ENCODE data around the gene FABP3.
A peak's percentile ranks its signal among the peaks of the same experiment; 100 is the strongest.
"Not testable (repeated sequence)": the region's sequence is repeated elsewhere in the genome, so short reads cannot be mapped to it uniquely, and the experiment has no call there.

FABP3 gene

DNA sequence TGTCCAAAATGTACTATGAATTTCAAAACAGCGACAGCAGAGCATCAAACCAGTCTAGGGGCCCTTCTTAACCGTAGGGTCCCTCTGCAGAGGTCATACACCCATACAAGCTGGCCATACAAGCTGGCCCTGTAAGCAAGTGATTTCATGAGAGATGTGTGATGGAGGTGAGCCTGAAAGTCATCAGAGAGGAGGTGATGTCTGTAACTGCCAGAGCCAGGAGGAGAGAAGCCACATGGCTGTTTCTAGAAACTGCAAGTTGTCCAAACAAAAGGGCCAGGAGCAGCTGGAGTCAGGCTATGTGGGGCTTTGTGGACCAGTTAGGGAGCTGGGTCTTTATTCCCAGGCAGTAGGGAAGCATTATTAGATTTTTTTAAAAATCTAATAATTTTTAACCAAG, 25.4 kb upstream of the FABP3 start:
- DNase-seq (ENCODE audit: low spot score) = no peak

DNA sequence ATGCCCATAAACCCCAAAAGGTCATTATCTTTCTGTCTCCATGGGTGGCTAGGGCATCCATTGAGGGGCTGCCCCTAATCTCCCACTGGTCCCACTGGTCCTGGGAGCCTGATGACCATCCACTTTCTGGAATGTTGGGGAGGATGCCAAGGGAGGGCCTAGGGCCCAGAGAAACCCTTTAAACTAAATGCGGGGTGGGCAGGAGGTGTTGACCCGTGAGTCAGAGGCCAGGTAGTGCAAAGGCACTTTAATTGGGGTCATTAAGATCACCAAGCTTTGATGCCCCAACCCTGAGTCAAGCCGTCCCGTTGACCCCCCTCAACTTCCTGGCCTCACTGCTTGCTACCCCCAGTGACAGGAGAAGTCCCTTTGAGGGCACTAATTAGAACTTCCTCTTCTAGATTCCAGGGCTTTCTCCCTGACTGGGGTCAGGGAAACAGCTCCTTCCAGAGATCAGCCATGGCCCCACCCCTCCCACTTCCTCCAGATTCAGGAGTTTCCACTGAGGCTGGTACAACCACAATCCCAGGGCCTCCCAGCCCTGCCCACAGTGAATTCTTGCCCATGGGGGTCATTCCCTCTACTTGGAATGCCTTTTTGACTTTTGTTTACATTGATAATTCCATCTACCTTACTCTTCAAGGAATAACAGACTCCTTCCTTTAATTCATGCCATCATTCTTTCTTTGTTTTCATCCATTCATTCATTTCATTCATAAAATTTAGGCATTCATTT, 24.7 kb upstream of the FABP3 start:
- no peak for DNase-seq (ENCODE audit: low spot score)

DNA sequence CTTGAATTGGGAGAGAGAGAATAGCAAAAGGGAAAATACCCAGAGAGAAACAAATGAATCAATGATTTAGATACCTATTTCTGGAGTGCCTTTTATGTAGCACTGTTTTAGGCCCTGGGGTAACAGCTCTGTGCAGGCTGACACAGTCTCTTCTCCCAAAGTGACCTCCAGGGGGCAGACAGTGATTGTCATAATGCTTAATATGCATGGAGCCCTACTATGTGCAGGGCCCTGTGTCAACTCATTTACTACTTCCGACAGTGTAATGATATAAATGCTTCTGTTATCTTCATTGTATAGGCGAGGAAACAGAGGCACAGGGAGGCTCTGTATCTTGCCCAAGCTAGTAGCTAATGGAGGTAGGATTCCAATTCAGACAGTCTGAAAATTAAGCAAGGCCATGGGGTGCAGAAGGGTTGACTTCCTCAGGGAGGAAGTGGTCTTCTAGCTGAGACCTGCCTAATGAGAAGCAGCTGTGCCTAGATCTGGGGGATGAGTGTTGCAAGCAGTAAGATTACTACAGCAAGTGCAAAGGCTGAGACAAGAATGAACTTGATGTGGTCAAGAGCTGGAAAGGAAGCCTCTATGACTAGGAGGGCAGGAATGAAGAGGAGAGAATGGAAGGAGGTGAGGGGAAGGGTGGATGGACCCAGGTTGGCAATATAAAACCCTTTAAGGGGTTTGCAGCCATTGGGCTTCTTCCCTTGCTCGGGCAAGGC, 23.9 kb upstream of the FABP3 start:
- DNase-seq (ENCODE audit: low spot score) = no peak

DNA sequence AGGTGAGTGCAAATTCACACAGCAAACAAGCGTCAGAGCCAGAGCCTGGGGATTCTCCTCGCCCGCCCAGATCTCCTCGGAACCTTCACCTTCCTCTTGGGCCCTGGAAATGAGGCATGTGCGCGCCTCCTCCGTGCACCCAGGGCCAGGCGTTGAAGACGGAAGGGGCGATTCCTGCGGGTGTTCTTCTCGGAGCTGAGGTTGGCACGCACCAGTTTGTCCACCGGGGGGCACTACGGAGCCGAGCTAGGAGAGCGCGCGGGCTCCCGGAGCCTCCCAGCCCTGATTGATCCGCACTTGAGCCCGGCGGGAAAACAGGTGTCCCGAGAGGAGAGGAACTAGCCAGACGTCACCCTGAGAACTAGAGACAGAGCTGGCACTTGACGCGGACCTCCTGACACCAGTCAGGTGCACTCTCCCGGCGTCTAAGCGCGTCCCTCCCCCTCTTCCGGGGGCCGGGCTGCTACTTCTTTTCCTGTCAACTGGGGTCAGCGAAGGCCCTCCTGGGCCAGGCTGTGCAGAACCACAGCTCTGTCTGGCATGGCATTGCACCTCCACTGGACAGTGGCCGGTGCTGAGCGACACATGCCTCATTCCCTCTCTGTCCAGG, 21.8 kb upstream of the FABP3 start:
- peak; percentile 70 for DNase-seq (ENCODE audit: low spot score)

DNA sequence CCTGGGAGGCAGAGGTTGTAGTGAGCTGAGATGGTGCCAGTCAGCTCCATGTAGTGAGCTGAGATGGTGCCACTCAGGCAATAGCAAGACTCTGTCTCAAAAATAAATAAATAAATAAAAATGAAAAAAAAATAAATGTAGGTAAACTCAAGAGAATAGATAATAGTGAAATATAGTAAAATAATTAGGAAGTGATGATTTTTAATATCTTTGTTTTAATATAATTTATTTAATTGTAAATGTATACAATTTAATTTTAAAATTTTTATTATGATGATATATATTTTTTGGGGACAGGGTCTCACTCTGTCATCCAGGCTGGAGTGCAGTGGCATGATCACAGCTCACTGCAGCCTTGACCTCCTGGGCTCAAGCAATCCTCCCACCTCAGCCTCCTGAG, 20.6 kb upstream of the FABP3 start:
- DNase-seq (ENCODE audit: low spot score) = no peak

DNA sequence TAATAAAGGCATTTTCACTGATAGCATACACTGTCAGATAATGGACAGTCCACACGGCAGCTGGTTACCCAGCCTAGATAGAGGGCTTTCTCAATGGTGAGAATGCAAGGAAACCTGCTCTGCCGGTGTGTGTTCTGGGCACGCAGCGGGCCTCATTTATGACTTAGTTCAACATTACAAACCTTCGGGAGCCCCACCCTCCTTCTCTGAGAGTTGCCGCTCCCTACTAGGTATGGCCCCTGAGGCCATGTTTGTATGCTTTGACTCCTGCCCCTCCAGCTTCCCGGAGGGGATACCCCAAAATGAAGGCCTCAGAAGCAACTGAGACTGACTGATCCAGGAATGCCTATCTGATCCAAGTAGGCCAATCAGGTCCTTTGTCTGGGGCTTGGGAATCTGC, 17.2 kb upstream of the FABP3 start:
- DNase-seq (ENCODE audit: low spot score) = no peak

DNA sequence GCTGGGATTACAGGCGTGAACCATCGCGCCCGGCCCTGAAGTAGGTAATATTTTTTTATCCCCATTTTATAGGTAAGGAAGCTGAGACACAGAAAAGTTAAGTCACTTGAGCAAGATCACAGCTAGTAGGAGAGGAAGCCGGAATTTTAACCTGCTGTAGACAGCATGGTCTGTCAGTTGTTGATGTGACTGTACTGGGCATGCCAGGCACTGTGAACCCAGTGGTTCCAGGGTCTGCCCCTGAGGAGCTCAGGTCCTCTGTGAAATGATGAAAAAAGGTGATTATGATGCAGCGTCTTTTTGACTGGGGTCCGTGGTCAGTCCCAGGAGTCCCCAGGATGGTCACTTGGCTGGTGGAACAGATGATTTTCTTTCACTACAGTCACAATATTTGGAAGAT, 16.7 kb upstream of the FABP3 start:
- DNase-seq (ENCODE audit: low spot score) = no peak

DNA sequence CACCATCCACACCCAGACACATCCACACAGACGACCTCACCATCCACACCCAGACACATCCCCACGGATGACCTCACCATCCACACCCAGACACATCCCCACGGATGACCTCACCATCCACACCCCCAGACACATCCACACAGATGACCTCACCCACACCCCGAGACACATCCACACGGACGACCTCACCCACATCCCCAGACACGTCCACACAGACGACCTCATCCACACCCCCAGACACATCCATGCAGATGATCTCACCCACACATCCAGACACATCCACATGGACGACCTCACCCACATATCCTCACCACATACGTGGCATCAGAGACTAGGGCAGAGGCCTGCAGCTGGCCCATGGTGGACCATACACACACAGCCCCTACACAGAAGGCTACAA, 14.7 kb upstream of the FABP3 start:
- DNase-seq (ENCODE audit: low spot score) = no peak

DNA sequence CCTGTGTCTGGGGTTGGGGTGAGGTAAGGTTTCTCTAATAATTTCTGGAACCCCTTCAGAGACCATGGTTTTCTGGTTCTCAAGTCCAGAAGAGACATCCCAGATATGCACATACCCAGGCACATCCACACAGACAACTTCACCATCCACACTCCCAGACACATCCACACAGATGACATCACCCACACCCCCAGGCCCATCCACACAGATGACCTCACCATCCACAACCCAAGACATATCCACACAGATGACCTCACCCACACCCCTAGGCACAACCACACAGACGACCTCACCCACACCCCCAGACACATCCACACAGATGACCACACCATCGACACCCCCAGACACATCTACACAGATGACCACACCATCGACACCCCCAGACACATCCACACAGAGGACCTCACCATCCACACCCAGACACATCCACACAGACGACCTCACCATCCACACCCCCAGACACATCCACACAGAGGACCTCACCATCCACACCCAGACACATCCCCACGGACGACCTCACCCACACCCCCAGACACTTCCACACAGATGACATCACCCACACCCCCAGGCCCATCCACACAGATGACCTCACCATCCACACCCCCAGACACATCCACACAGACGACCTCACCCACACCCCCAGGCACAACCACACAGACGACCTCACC, 13.8 kb upstream of the FABP3 start:
- DNase-seq (ENCODE audit: low spot score) = not testable (repeated sequence)

DNA sequence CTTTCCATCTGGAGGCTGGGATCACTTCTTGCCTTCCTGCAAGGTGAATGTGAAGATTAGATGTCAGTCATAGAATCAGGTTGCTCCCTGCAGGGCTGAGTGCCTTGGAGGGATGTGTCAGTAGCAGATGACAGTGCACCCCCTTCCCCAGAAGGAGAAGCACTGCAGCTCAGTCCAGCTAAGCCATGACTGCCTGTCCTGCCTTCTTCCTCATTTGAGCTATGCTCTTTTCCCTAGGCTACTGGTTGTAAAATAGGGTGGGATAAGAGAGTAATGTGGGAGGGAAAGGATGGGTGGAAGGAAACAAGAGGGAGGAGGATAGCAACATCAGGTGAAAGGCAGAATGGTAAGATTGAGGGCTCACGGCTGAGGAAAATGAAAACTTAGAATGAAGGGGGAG, 11.1 kb upstream of the FABP3 start:
- no peak for DNase-seq (ENCODE audit: low spot score)

DNA sequence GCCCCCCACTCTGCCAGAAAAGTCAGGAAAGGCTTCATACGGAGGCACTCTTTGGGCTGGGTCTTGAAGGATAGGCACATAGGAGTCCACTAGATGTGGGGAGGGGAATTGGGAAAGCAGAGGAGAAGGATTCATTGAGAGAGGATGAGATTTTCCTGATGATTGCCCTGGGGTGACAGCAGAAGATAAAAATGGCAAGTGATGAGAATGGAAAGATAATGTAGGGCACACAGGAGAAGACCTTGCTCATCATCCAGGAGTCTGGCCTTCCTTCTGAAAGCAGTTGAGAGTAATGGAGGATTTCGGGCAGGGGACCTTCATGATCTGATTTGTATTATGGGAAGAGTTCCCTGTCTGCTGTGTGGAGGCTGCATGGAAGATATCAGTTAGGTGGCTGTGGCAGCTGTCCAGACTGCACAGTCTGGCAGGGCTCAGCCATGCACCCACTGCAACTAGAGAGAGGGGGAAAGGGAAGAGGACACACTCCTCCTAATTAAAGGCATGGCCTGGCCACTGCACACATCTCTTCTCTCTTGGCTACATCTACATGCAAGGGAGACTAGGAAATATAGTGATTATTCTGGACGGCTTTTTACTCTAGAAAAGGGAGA, 9.6 kb upstream of the FABP3 start:
- no peak for DNase-seq (ENCODE audit: low spot score)

DNA sequence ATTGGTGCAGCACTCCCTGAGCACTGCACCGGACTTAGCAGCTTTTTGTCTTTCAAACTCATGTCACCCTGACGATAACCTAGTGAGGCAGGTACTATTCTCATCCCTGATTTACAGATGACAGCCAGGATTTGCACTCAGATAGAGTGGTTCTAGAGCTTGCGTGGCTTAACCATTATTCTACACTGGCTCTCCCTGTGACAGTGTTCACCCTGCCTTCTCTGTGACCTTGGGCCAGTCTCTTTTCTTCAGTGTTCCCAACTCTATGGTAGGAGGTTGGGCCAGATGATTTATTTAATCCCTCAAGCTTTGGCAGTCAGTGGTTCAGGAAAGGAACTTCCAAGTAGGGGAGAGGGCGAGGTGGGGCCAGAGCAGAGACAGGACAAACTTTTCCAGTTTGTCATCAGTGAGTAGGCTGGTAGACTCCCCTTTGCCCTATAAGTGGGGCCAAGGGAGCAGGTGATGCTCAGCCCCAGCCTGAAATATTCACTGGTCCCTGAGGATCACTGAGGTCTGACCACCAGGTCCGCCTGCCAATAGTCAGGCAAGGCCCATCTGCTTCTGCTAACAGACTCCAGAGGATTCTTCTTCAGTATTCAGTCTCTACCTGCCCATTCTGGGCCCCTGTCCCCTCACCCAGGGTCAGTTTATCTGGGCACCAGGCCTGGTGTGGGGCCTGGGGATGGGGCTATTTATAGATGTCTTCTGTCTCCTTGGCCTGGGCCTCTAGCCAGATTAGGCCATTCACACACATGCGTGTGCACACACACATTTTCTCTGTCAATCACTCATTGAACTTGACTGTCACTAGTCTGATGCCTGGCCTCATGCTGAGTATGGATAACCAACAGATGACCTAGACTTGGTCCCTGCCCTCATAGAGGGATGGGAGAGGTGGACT, 8.8 kb upstream of the FABP3 start:
- DNase-seq (ENCODE audit: low spot score) = no peak

DNA sequence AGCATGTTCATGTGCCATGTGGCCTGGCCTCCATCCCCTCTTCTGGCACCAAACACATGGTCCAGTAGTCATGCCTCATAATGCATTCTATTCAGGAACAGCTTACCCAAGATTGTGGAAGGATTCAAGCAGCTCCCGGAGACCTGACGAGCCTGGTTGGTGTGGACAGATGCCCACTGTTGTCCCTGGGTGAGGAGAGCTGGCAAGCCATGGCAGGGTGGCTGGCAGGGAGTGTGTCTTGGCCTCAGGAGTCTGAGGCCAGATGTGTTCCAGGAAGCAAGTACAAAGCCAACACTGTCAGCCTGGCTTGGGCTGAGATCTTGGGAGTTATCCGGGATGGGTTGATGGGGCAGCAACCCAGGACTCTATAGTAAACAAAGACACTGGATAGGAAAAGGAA, 7.3 kb upstream of the FABP3 start:
- DNase-seq (ENCODE audit: low spot score) = no peak

DNA sequence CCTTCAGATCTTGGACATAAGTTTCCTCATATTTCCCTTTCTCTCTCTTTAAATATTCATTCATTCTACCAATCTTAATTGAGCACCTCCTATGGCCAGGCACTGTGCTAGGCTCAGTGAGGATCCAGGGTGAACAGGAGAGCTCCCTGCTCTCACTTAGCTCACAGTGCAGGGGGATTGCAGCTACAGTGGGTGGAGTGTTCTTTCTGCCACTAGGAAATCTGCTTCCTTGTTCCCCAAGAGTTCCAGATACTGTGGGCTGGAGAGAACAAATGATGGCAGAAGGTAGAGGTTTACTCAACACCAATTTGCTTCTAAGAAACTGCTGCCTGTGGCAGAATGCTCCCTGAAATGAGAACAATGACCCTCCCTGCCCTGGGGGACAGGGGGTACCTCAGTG, 5.1 kb upstream of the FABP3 start:
- DNase-seq (ENCODE audit: low spot score) = no peak

DNA sequence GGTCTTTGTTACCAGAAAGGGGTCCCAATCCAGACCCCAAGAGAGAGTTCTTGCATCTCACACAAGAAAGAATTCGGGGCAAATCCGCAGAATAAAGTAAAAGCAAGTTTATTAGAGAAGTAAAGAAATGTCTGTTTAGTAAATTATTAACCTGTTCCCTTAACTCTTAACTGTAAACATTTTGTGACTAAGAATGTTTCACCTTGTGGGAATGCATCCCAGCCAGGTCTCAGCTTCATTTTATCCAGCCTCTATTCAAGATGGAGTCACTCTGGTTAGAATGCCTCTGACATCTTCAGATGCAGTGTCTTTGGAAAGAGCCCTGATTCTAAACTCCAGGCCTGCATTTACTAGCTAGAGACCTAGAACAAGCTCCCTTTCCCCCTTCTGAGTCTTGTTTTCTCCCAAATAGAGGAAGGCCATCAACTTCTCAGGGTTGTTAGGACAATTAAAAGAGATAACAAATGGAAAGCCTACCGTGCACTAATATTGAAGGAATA, 4.5 kb upstream of the FABP3 start:
- DNase-seq (ENCODE audit: low spot score) = no peak

DNA sequence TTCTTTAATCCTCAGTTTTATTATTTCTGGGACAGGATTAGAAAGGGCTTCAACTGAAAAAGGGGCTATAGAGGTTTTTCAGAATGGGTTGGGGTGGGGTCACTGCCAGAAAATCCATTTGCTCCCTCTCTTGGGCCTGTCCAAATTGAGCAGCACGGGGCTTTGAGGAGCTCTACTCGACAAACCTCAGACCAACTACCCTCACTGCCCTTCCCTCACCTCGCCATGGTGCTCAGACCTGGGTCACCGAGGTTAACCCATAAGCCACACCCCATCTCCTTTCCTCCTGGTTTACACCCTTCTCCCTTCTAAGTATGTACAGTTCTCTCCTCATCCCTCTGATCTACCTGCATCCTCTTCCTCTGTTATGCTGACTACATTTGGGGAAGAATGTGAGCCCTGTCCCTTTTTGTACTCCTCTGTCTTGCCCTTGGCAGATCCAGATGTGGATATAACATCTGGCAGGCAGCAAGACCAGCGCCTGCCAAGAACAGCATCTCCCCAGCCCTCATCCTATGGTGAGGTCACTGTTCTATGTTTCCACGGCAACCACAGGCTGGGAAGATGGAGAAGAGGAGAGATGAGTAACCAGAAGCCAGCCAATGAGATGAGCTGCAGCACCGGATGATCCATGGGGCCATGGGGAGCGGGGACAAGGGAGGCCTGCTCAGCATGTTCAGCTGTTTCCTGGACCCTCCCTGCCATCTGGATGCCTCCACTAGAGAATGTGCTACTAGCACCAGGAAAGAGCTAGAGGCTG, 3.7 kb upstream of the FABP3 start:
- DNase-seq (ENCODE audit: low spot score) = no peak

DNA sequence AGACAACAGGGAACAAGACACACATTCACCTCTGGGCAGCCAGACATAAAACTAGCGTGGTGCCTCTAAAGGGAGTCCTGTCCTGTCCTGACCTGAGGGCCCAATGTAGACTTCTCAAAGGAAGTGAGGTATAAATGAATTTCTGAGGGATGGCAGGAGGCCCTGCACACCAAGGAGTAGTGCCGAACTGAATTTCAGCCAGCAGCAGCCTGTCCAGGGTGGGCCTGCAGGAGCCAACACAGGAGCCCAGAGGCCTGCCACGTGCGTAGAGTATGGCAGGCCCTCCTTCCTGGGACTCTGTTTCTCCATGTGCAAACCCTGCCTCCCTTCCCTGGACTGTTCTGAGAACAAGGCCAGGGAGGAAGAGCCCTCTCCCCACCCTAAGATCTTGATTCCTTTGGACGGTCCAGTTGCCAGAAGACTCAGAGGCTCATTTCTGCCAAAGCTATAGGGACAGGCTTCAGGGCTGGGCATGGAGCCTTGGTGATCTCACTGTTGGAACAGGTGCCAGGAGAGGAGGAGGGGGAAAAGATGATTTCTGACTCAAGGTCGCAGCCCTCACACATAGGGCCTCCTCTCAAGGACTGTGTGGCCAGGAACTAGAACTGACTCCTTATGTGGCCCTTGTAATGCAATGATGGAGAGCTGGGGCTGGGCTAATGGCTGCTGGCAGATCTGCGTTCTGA, 1.8 kb upstream of the FABP3 start:
- no peak for DNase-seq (ENCODE audit: low spot score)

DNA sequence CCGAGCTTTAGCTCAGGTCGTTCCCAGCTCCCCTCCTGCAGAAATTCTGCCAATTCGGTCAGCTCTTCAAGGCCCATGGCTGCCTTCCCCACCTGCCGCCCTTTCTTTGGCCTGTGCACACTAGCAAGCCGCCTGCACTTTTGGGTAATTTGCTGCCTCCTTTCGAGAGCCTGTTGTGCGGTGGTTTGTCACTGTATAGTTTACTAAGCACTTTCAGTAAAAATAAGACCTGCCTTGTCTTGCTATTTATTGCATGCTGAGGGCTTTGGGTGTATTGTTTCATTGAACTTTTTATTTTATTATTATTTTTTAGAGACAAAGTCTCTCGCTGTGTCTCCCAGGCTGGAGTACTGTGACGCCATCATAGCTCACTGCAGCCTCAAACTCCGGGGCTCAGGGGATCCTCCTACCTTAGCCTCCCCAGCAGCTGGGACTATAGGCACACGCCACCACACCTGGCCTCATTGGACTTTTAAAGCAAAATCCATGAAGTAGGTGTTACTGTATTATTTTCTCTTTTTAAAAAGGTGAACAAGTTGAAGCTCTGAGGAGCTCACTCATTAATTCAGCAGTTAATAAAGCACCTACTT, 1.1 kb upstream of the FABP3 start:
- DNase-seq (ENCODE audit: low spot score) = no peak

DNA sequence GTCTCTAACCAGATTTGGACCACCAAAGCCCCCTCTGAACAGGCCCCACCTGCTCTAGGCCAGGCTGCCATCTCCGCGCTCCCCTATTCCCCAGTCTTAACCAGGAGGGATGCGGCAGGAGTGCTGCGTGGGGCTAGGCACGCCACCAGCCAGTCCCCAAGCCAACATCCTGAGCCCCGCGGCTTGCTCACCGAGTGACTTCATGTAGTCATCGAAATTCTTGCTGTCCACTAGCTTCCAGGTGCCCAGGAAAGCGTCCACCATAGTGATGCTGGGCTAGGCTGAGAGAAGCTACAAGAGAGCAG, 173 bp downstream of the FABP3 start:
- DNase-seq (ENCODE audit: low spot score) = no peak

DNA sequence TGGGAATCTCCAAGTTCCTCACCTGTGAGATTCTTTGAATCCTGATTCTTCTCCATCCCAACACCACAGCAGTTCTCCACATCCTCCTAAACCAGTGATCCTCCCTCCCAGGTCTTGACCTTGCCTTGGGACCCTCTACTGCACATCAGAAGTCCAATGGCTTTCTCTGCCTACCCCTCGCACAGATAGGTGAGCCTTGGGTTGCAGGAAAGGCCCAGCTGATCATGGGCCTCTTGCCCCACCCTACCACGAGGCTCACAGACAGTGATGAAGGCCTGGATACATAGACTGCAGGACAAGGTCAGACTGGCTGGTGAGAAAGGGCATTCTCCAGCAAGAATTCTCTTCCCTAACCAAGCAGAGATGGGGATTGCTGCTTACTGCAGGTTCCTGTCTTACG, 825 bp downstream of the FABP3 start:
- no peak for DNase-seq (ENCODE audit: low spot score)

Data from HuH-7.5 (cell line).